IMR-90 (cell line): ENCODE measurements around the gene SOX6. TPM values are rescaled to one million over a fixed set of nuclear protein-coding genes. Genes with fewer than 3 reads are reported as not detected.
A peak's percentile ranks its signal among the peaks of the same experiment; 100 is the strongest.

ENCODE experiments used
- ATAC-seq: fragments of 200-7000 bp; cut with Tn5 transposase; 2 replicates; pipeline ENCODE4 v1.9.1; 2020; ENCODE audit warnings: low read depth, mild to moderate bottlenecking, moderate library complexity
- BruUV-seq: library from RNA; stranded (reverse); fragments of 400-500 nt; replicated peaks from 2 replicates; lab custom pipeline; 2021; lab: Mats Ljungman, UMichigan
- CTCF ChIA-PET: fragments of 300-600 bp; formaldehyde crosslinking; extraction: SDS; loops from one replicate; lab custom pipeline; 2021; ENCODE audit warnings: antibody characterized with exemption; lab: Yijun Ruan, JAX
- POLR2A ChIA-PET: fragments of 300-600 bp; sonication (Branson Sonifier 250); formaldehyde crosslinking; loops from one replicate; lab custom pipeline; 2022; ENCODE audit warnings: antibody characterized with exemption; ENCODE audit not compliant: unreplicated experiment; lab: Charles Lee
- DNase-seq: peaks from one replicate; pipeline ENCODE4 v3.0.0; 2013
- H2AFZ ChIP-seq: replicated peaks from 2 replicates; pipeline ENCODE3; 2013; ENCODE audit warnings: low read length, mild to moderate bottlenecking; ENCODE audit not compliant: poor library complexity
- H2AK5ac ChIP-seq: 2 replicates; pipeline ENCODE4 v1.6.1; 2013; ENCODE audit warnings: low read depth, low read length, inconsistent platforms
- H2AK9ac ChIP-seq: replicated peaks from 2 replicates; pipeline ENCODE3; 2013; ENCODE audit warnings: mild to moderate bottlenecking, low read depth, low read length, moderate library complexity; ENCODE audit not compliant: poor library complexity
- H2BK120ac ChIP-seq: 2 replicates; pipeline ENCODE4 v1.6.1; 2013; ENCODE audit warnings: low read depth, low read length, inconsistent platforms
- H2BK15ac ChIP-seq: 3 replicates; pipeline ENCODE4 v1.6.1; 2013; ENCODE audit warnings: low read depth, low read length, inconsistent platforms
- H2BK20ac ChIP-seq: 2 replicates; pipeline ENCODE4 v1.6.1; 2013; ENCODE audit warnings: low read depth, mild to moderate bottlenecking, inconsistent platforms, low read length, moderate library complexity
- H2BK5ac ChIP-seq: 2 replicates; pipeline ENCODE4 v1.6.1; 2013; ENCODE audit warnings: mild to moderate bottlenecking, low read depth, low read length, inconsistent platforms; ENCODE audit not compliant: poor library complexity, severe bottlenecking
- H3K14ac ChIP-seq: replicated peaks from 2 replicates; pipeline ENCODE4 v1.6.1; 2013; ENCODE audit warnings: low read depth, low read length, inconsistent platforms
- H3K18ac ChIP-seq: 2 replicates; pipeline ENCODE4 v1.6.1; 2013; ENCODE audit warnings: low read depth, low read length, control low read depth
- H3K23ac ChIP-seq: 2 replicates; pipeline ENCODE4 v1.6.1; 2013; ENCODE audit warnings: low read depth, low read length, inconsistent platforms
- H3K27ac ChIP-seq: 2 replicates; pipeline ENCODE4 v1.5.1; 2013; ENCODE audit warnings: mild to moderate bottlenecking, control low read depth, low read length; ENCODE audit not compliant: insufficient read depth
- H3K27me3 ChIP-seq: 2 replicates; pipeline ENCODE4 v1.6.1; 2013; ENCODE audit warnings: low read length; ENCODE audit not compliant: control insufficient read depth, insufficient read depth
- H3K36me3 ChIP-seq: 2 replicates; pipeline ENCODE4 v1.6.1; 2013; ENCODE audit warnings: low read length, mixed read lengths; ENCODE audit not compliant: control insufficient read depth, insufficient read depth
- H3K4ac ChIP-seq: 2 replicates; pipeline ENCODE4 v1.6.1; 2013; ENCODE audit warnings: low read depth, low read length, inconsistent platforms
- H3K4me1 ChIP-seq: 2 replicates; pipeline ENCODE4 v1.6.1; 2013; ENCODE audit warnings: low read length, mixed read lengths; ENCODE audit not compliant: control insufficient read depth, insufficient read depth
- H3K4me2 ChIP-seq: 2 replicates; pipeline ENCODE4 v1.6.1; 2013; ENCODE audit warnings: low read depth, mild to moderate bottlenecking, control low read depth, low read length, moderate library complexity
- H3K4me3 ChIP-seq: 2 replicates; pipeline ENCODE4 v1.5.1; 2013; ENCODE audit warnings: low read depth, mild to moderate bottlenecking, control low read depth, low read length, moderate library complexity; ENCODE audit not compliant: insufficient read depth
- H3K56ac ChIP-seq: 2 replicates; pipeline ENCODE4 v1.6.1; 2013; ENCODE audit warnings: low read length, inconsistent platforms; ENCODE audit not compliant: insufficient read depth; ENCODE audit errors: extremely low read depth
- H3K79me1 ChIP-seq, 2 experiments: 2 replicates each; pipeline ENCODE4 v1.6.1; 2013; ENCODE audit warnings: low read length in 2 of 2, inconsistent platforms in 1 of 2, low read depth in 1 of 2
- H3K9ac ChIP-seq: 2 replicates; pipeline ENCODE4 v1.6.1; 2013; ENCODE audit warnings: low read depth, low read length, control low read depth
- H3K9me1 ChIP-seq: 2 replicates; pipeline ENCODE4 v1.6.1; 2013; ENCODE audit warnings: low read length, inconsistent platforms; ENCODE audit not compliant: insufficient read depth
- H3K9me3 ChIP-seq: 2 replicates; pipeline ENCODE4 v1.6.1; 2013; ENCODE audit warnings: low read length; ENCODE audit not compliant: control insufficient read depth, insufficient read depth
- H4K20me1 ChIP-seq: 2 replicates; pipeline ENCODE4 v1.6.1; 2013; ENCODE audit warnings: low read length, inconsistent platforms; ENCODE audit not compliant: insufficient read depth
- H4K5ac ChIP-seq: 2 replicates; pipeline ENCODE4 v1.6.1; 2013; ENCODE audit warnings: mild to moderate bottlenecking, low read depth, low read length, control low read depth
- H4K8ac ChIP-seq, 2 experiments: 2 replicates each; pipeline ENCODE4 v1.6.1; 2013; ENCODE audit warnings: low read depth in 2 of 2, low read length in 2 of 2, control low read depth in 1 of 2, inconsistent platforms in 1 of 2
- H4K91ac ChIP-seq: 2 replicates; pipeline ENCODE4 v1.6.1; 2013; ENCODE audit warnings: low read depth, low read length, inconsistent platforms; ENCODE audit not compliant: insufficient read depth
- CEBPB ChIP-seq: IDR thresholded peaks from 2 replicates; pipeline ENCODE4 v1.6.1; 2012; ENCODE audit warnings: low read depth, low read length, improper control_type of control experiment
- MAFK ChIP-seq: IDR thresholded peaks from 2 replicates; pipeline ENCODE4 v1.6.1; 2012; ENCODE audit warnings: low read depth, low read length, improper control_type of control experiment
- POLR2A ChIP-seq: IDR thresholded peaks from 2 replicates; pipeline ENCODE4 v1.6.1; 2012; ENCODE audit warnings: mild to moderate bottlenecking, low read depth, low read length
- RFX5 ChIP-seq: IDR thresholded peaks from 2 replicates; pipeline ENCODE4 v1.8.0; 2012; ENCODE audit warnings: low read depth, mild to moderate bottlenecking, low read length, moderate library complexity
- WGBS, 2 experiments: methylation state at CpG; one replicate each; pipeline versions ENCODE4 v1.1.5 to v1.1.7; 2013; ENCODE audit warnings: missing lambda C conversion rate in 2 of 2; ENCODE audit not compliant: insufficient read length in 1 of 2; ENCODE audit errors: extremely low coverage in 2 of 2; 5-methylcytosine and 5-hydroxymethylcytosine counted together
- dilution Hi-C: fragments of 300-500 bp; cut with HindIII; formaldehyde crosslinking; loops from one replicate; pipeline ENCODE4 v1.14.3; 2018; ENCODE audit warnings: low sequenced_read_pairs; ENCODE audit not compliant: unreplicated experiment
- in situ Hi-C: fragments of 300-500 bp; cut with MboI; formaldehyde crosslinking; loops from 3 replicates; pipeline ENCODE4 v1.14.3; 2019; ENCODE audit warnings: low sequenced_read_pairs, inconsistent platforms, mixed read lengths
- intact Hi-C: fragments of 100-400 bp; cut with micrococcal nuclease; formaldehyde crosslinking; loops from 2 replicates; pipeline ENCODE4 v1.10.0; 2022
- polyA plus RNA-seq, 3 experiments: library from polyadenylated mRNA; depleted of rRNA; stranded (reverse); fragments of >200 nt; gene quantifications; 2 replicates each; pipeline ENCODE4 v1.2.3, GENCODE V29; 2012; ENCODE audit warnings: low replicate concordance in 1 of 3
- total RNA-seq: library from RNA; depleted of rRNA; stranded (reverse); fragments of >200 nt; gene quantifications from 2 replicates; pipeline ENCODE4 v1.2.3, GENCODE V29; 2012

The SOX6 gene
- total and polyA plus RNA-seq, 2 of the 4 experiments (the other 2 are of a cell fraction), result 1.7 to 7.7 TPM

GRCh38 chr11:15940462-15941205 lies 415.7 kb downstream of the SOX6 start:
- Histone ChIP-seq H2BK5ac (no peak overlapping the region), H4K91ac (no peak overlapping the region; the same call in 1 of the 2 replicates), H2BK120ac (peak overlapping the region; percentile 11; the same call in 1 of the 2 replicates), H2BK20ac (0 out of 2 replicates have a peak overlapping the region, but pooled peaks have one; percentile 24), H4K8ac (no peak overlapping the region), H3K14ac (no peak overlapping the region), H3K23ac (no peak overlapping the region), H3K4me3 (no peak overlapping the region), H3K27me3 (no peaks in the 10 kb centered on the region), H3K4me1 (peaks cover 10% of the 10 kb centered on the region), H3K4me2 (no peak overlapping the region), H2AK5ac (peak overlapping the region; percentile 19; the same call in 1 of the 2 replicates), H3K9ac (no peak overlapping the region), H3K18ac (no peak overlapping the region), H2AK9ac (no peak overlapping the region), H3K56ac (no peak overlapping the region), H3K4ac (no peak overlapping the region), H4K20me1 (no peaks in the 10 kb centered on the region), H3K27ac (no peak overlapping the region), H2BK15ac (no peak overlapping the region), H3K36me3 (no peaks in the 10 kb centered on the region), H3K9me3 (no peaks in the 10 kb centered on the region), H3K9me1 (peaks cover 10% of the 10 kb centered on the region; the same call in 1 of the 2 replicates), H3K79me1 (no peaks in the 10 kb centered on the region), H4K5ac (no peak overlapping the region), H2AFZ (no peak overlapping the region)
- POLR2A ChIA-PET, result interaction anchor here (1.0 kb wide), 1 partner anchor 667 kb away, joined by 3 read pairs; no protein-coding TSS in a partner anchor
- dilution Hi-C loops, result no loop called here
- CTCF ChIA-PET, result no interaction called here
- TF ChIP-seq CEBPB (no peak), RFX5 (no peak), POLR2A (no peak), MAFK (no peak)
- BruUV-seq, result no TSS peak
- in situ Hi-C loops, result no loop called here
- intact Hi-C loops, result no loop called here
- no peak for ATAC-seq
- WGBS, 2 experiments, result 89% methylated on average over 5 of the region's 8 CpGs; no CpG with 5 or more reads in 1 of the 2 experiments
- DNase-seq, result no peak
